GM18873 (cell line): ENCODE results near the gene MYADM.
"Not testable (repeated sequence)": the region's sequence is repeated elsewhere in the genome, so short reads cannot be mapped to it uniquely, and the experiment has no call there.

Experiments
- ATAC-seq: cut with Tn5 transposase; IDR thresholded peaks from one replicate; pipeline ENCODE4 v1.9.1; 2021; ENCODE audit warnings: mild to moderate bottlenecking, moderate library complexity, moderate number of reproducible peaks; ENCODE audit not compliant: unreplicated experiment, low FRiP score

The MYADM gene

GRCh38 chr19:53867225-53868090, at the start of gene MYADM:
Gene MYADM (plus strand): TSS chr19:53867883. CDS start chr19:53873530, 5,647 bp downstream.
- ATAC-seq = peak; percentile 75

- ATAC-seq = no peak
Measured at GRCh38 chr19:53818756-53819155, 48.9 kb upstream of the MYADM start.

GRCh38 chr19:53819861-53820260, 47.8 kb upstream of the MYADM start:
- ATAC-seq = no peak

- no peak for ATAC-seq
Measured at GRCh38 chr19:53823380-53824120, 44.1 kb upstream of the MYADM start.

GRCh38 chr19:53824134-53824611, 43.5 kb upstream of the MYADM start, which contains the start of gene NLRP12:
Gene NLRP12 (minus strand): TSS chr19:53824314. CDS start chr19:53824174, 140 bp downstream.
- ATAC-seq = no peak

GRCh38 chr19:53826876-53827275, 40.8 kb upstream of the MYADM start:
- no peak for ATAC-seq

GRCh38 chr19:53828531-53828930, 39.2 kb upstream of the MYADM start:
- no peak for ATAC-seq

- ATAC-seq = not testable (repeated sequence)
Measured at GRCh38 chr19:53832861-53833260, 34.8 kb upstream of the MYADM start.

GRCh38 chr19:53838446-53838845, 29.2 kb upstream of the MYADM start:
- ATAC-seq = not testable (repeated sequence)

- ATAC-seq = not testable (repeated sequence)
Measured at GRCh38 chr19:53840241-53840640, 27.4 kb upstream of the MYADM start.

- ATAC-seq = not testable (repeated sequence)
Measured at GRCh38 chr19:53840914-53841313, 26.8 kb upstream of the MYADM start.

GRCh38 chr19:53844849-53845246, 22.8 kb upstream of the MYADM start:
- ATAC-seq = no peak

GRCh38 chr19:53847555-53847954, 20.1 kb upstream of the MYADM start:
- ATAC-seq = no peak

GRCh38 chr19:53849237-53849676, 18.4 kb upstream of the MYADM start:
- no peak for ATAC-seq

- ATAC-seq = no peak
Measured at GRCh38 chr19:53853707-53854106, 14.0 kb upstream of the MYADM start.

GRCh38 chr19:53864308-53864836, 3.3 kb upstream of the MYADM start:
- ATAC-seq = no peak

- no peak for ATAC-seq
Measured at GRCh38 chr19:53865523-53865917, 2.2 kb upstream of the MYADM start.

- no peak for ATAC-seq
Measured at GRCh38 chr19:53865918-53866864, 1.5 kb upstream of the MYADM start.

GRCh38 chr19:53866865-53867224, 838 bp upstream of the MYADM start:
- ATAC-seq = no peak
